ENCODE measurements around the gene BET1L.
"Not testable (repeated sequence)": the region's sequence is repeated elsewhere in the genome, so short reads cannot be mapped to it uniquely, and the experiment has no call there.

Gene BET1L

DNA sequence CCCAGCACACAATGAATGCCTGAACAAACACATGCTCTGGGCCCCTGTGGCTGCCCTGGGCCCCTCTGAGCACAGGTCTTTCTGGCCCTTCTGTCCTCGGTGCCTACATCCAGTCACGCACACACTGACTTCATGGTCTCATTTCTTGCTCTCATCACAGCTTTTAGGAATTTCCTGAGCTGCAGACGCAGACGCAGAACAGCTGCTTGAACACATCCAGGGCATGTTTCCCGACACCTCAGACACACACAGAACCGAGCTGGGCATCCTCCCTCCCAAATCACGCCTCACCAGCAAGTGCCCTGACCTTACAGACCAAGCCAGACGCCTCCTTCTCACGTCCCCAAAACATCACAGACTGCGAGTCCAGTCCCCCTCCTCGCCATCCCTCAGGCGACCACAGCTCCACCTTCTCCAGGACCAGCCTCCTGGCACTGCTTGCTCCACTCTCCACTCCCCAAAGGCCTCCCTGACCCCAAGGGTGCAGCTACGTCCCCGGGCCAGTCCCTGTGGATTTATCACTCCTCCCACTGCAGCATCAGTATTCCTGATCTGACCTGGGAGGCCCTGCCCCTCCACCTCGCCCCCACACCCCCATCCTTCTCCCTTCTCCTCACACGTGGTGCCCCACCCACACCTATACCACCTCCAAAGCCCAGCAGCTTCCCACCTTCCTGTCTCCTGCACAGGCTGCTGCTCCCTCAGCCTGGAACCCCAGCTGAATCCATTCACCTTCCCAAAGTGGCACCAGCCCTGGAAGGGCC lies 16.0 kb upstream of the BET1L start:
- H4K12ac ChIP-seq (ENCODE audit: low read depth, low read length) = no peak overlapping the region
- H2AK5ac ChIP-seq (ENCODE audit: low read length) = no peak overlapping the region
- no peak overlapping the region for H3K23ac ChIP-seq (ENCODE audit: low read length)
- no peaks in the 10 kb centered on the region for H3K79me1 ChIP-seq (ENCODE audit: low read length)
- no peak overlapping the region for H3K14ac ChIP-seq (ENCODE audit: low read length)
- H3K27me3 ChIP-seq (ENCODE audit: insufficient read depth, low read length) = no peaks in the 10 kb centered on the region
- no peak overlapping the region for H3K18ac ChIP-seq (ENCODE audit: low read length)
- peaks cover 7 to 15% of the 10 kb centered on the region in 2 experiments for H3K36me3 ChIP-seq (ENCODE audit: control insufficient read depth in 1 of 2, insufficient read depth in 2 of 2, low read length in 2 of 2)
- no peak overlapping the region for H2BK120ac ChIP-seq (ENCODE audit: insufficient read depth, low read length, poor library complexity)
- no peak overlapping the region for H3K4me3 ChIP-seq (ENCODE audit: low read depth, low read length)
- no peaks in the 10 kb centered on the region for H3K79me2 ChIP-seq (ENCODE audit: control insufficient read depth, insufficient read depth, low read length, poor library complexity)
- H4K91ac ChIP-seq (ENCODE audit: low read depth, low read length) = no peak overlapping the region
- no peaks in the 10 kb centered on the region for H3K4me1 ChIP-seq (ENCODE audit: control insufficient read depth in 1 of 2, insufficient read depth in 2 of 2, low read length in 2 of 2)
- H2BK5ac ChIP-seq (ENCODE audit: low read depth, low read length, poor library complexity) = no peak overlapping the region
- no peak overlapping the region for H4K8ac ChIP-seq (ENCODE audit: low read depth, low read length)
- no peak overlapping the region for H3K4ac ChIP-seq (ENCODE audit: low read depth, low read length)
- H3K4me2 ChIP-seq (ENCODE audit: low read length) = no peak overlapping the region
- no peak overlapping the region for H3K27ac ChIP-seq (ENCODE audit: low read depth, low read length)
- WGBS (ENCODE audit: extremely low coverage, insufficient coverage, insufficient read length) = no CpG with 5 or more reads among the region's 16 CpGs
- no peak overlapping the region for H2BK12ac ChIP-seq (ENCODE audit: low read length)
- no peak for DNase-seq
- no peak overlapping the region for H2AFZ ChIP-seq (ENCODE audit: insufficient read depth, low read length, poor library complexity)
- no peaks in the 10 kb centered on the region for H3K9me3 ChIP-seq (ENCODE audit: insufficient read depth, low read depth, low read length)
- H3K9ac ChIP-seq (ENCODE audit: low read length) = no peak overlapping the region

DNA sequence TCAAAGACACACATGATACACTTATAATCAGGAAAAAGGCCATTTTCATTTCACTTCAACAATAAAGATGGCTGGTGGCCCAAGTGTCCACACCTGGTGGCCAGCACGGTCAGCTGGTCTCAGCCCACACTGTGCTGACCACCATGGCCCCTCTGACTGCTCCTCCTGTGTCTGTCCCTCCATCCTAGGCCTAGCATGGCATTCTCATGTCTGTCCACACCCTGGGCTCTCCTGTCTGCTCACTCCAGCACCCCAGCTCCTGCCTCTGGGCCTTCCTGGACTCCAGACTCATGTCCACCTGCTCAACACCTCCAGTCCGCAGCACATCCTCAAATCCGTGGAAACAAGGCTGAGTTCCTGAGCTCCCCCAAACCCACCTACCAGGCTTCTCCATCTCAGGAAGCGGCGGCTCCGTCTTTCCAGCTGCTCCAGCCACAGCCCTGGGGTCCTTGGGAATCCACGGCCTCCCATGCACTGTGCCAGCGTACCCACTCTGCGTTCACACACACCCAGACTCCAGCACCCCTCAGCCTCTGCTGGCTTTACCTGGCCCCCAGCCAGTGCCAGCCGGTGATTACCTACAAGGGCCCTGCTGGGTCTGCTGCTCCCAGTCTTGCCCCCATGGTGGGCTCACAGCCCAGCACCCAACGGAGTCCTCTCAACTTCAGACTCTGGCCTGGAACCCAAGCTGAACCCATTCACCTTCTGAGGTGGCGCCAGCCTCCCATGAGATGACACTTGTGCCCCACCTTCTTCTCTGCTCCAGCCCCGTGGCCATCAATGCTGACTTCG lies 15.0 kb upstream of the BET1L start:
- Histone ChIP-seq H3K18ac (ENCODE audit: low read length) (no peak overlapping the region), H3K9ac (ENCODE audit: low read length) (no peak overlapping the region), H4K12ac (ENCODE audit: low read depth, low read length) (no peak overlapping the region), H2BK120ac (ENCODE audit: insufficient read depth, low read length, poor library complexity) (no peak overlapping the region), H2BK12ac (ENCODE audit: low read length) (no peak overlapping the region), H3K9me3 (ENCODE audit: insufficient read depth, low read depth, low read length) (no peaks in the 10 kb centered on the region), H3K27ac (ENCODE audit: low read depth, low read length) (no peak overlapping the region), H3K23ac (ENCODE audit: low read length) (no peak overlapping the region), H2AFZ (ENCODE audit: insufficient read depth, low read length, poor library complexity) (no peak overlapping the region), H4K8ac (ENCODE audit: low read depth, low read length) (no peak overlapping the region), H2AK5ac (ENCODE audit: low read length) (no peak overlapping the region), H3K4me3 (ENCODE audit: low read depth, low read length) (no peak overlapping the region), H2BK5ac (ENCODE audit: low read depth, low read length, poor library complexity) (no peak overlapping the region), H3K4me1 (ENCODE audit: control insufficient read depth in 1 of 2, insufficient read depth in 2 of 2, low read length in 2 of 2) (no peaks in the 10 kb centered on the region), H3K79me1 (ENCODE audit: low read length) (no peaks in the 10 kb centered on the region), H3K4ac (ENCODE audit: low read depth, low read length) (no peak overlapping the region), H3K27me3 (ENCODE audit: insufficient read depth, low read length) (no peaks in the 10 kb centered on the region), H4K91ac (ENCODE audit: low read depth, low read length) (no peak overlapping the region), H3K4me2 (ENCODE audit: low read length) (no peak overlapping the region), H3K79me2 (ENCODE audit: control insufficient read depth, insufficient read depth, low read length, poor library complexity) (no peaks in the 10 kb centered on the region), H3K36me3 (ENCODE audit: control insufficient read depth in 1 of 2, insufficient read depth in 2 of 2, low read length in 2 of 2) (peaks cover 8 to 17% of the 10 kb centered on the region in 2 experiments), H3K14ac (ENCODE audit: low read length) (no peak overlapping the region)
- DNase-seq = no peak
- WGBS (ENCODE audit: extremely low coverage, insufficient coverage, insufficient read length) = no CpG with 5 or more reads among the region's 14 CpGs

DNA sequence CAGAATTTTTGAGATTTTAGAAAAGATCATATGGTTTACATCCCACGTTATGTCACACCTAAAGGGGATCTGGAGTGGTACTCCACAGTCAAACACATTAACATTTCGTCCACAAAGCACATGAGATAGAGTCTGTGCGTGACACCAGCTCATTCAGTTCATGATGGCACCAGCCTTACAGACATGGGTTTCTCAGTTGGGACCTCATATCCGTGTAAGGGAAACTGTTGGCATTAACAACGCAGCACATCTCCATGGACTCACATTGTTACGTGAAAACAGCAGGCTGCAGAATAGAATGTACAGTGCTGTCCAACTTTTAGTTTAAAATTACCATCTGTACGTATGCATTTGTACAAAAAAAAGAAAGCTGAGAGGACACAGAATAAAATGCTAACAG lies 14.3 kb upstream of the BET1L start:
- WGBS (ENCODE audit: extremely low coverage, insufficient coverage, insufficient read length) = no CpG with 5 or more reads among the region's 7 CpGs
- H3K4me2 ChIP-seq (ENCODE audit: low read length) = no peak overlapping the region
- H3K9ac ChIP-seq (ENCODE audit: low read length) = no peak overlapping the region
- H4K12ac ChIP-seq (ENCODE audit: low read depth, low read length) = no peak overlapping the region
- H3K4me3 ChIP-seq (ENCODE audit: low read depth, low read length) = no peak overlapping the region
- no peak overlapping the region for H3K27ac ChIP-seq (ENCODE audit: low read depth, low read length)
- no peaks in the 10 kb centered on the region for H3K79me2 ChIP-seq (ENCODE audit: control insufficient read depth, insufficient read depth, low read length, poor library complexity)
- peaks cover 10 to 19% of the 10 kb centered on the region in 2 experiments for H3K36me3 ChIP-seq (ENCODE audit: control insufficient read depth in 1 of 2, insufficient read depth in 2 of 2, low read length in 2 of 2)
- no peak overlapping the region for H4K8ac ChIP-seq (ENCODE audit: low read depth, low read length)
- H3K9me3 ChIP-seq (ENCODE audit: insufficient read depth, low read depth, low read length) = no peaks in the 10 kb centered on the region
- H3K23ac ChIP-seq (ENCODE audit: low read length) = no peak overlapping the region
- no peak overlapping the region for H2AK5ac ChIP-seq (ENCODE audit: low read length)
- no peaks in the 10 kb centered on the region for H3K79me1 ChIP-seq (ENCODE audit: low read length)
- H4K91ac ChIP-seq (ENCODE audit: low read depth, low read length) = no peak overlapping the region
- no peak overlapping the region for H2AFZ ChIP-seq (ENCODE audit: insufficient read depth, low read length, poor library complexity)
- no peaks in the 10 kb centered on the region for H3K27me3 ChIP-seq (ENCODE audit: insufficient read depth, low read length)
- no peak overlapping the region for H2BK120ac ChIP-seq (ENCODE audit: insufficient read depth, low read length, poor library complexity)
- no peak overlapping the region for H2BK12ac ChIP-seq (ENCODE audit: low read length)
- H2BK5ac ChIP-seq (ENCODE audit: low read depth, low read length, poor library complexity) = no peak overlapping the region
- no peak overlapping the region for H3K18ac ChIP-seq (ENCODE audit: low read length)
- no peaks in the 10 kb centered on the region for H3K4me1 ChIP-seq (ENCODE audit: control insufficient read depth in 1 of 2, insufficient read depth in 2 of 2, low read length in 2 of 2)
- no peak overlapping the region for H3K14ac ChIP-seq (ENCODE audit: low read length)
- no peak for DNase-seq
- H3K4ac ChIP-seq (ENCODE audit: low read depth, low read length) = no peak overlapping the region

DNA sequence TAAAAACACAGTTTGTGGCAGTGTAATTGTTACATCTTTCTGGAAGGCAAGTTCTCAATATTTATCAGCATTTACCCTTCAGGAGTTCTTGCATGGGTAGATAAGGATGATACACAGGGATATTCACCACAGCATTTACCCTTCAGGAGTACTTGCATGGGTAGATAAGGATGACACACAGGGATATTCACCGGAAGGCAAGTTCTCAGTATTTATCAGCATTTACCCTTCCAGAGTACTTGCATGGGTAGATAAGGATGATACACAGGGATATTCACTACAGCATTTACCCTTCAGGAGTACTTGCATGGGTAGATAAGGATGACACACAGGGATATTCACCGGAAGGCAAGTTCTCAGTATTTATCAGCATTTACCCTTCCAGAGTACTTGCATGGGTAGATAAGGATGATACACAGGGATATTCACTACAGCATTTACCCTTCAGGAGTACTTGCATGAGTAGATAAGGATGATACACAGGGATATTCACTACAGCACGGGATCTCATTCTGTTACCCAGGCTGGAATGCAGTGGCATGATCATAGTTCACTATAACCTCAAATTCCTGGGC lies 13.5 kb upstream of the BET1L start:
- H2BK12ac ChIP-seq (ENCODE audit: low read length); H4K8ac ChIP-seq (ENCODE audit: low read depth, low read length); H3K79me2 ChIP-seq (ENCODE audit: control insufficient read depth, insufficient read depth, low read length, poor library complexity); H3K18ac ChIP-seq (ENCODE audit: low read length); H3K23ac ChIP-seq (ENCODE audit: low read length); H3K9me3 ChIP-seq (ENCODE audit: insufficient read depth, low read depth, low read length); H2AK5ac ChIP-seq (ENCODE audit: low read length); H3K4me1 ChIP-seq (ENCODE audit: control insufficient read depth in 1 of 2, insufficient read depth in 2 of 2, low read length in 2 of 2); H3K14ac ChIP-seq (ENCODE audit: low read length); H2BK120ac ChIP-seq (ENCODE audit: insufficient read depth, low read length, poor library complexity); H3K27ac ChIP-seq (ENCODE audit: low read depth, low read length); H3K4me3 ChIP-seq (ENCODE audit: low read depth, low read length); H3K79me1 ChIP-seq (ENCODE audit: low read length); H3K9ac ChIP-seq (ENCODE audit: low read length); H3K4me2 ChIP-seq (ENCODE audit: low read length); H2AFZ ChIP-seq (ENCODE audit: insufficient read depth, low read length, poor library complexity); H3K27me3 ChIP-seq (ENCODE audit: insufficient read depth, low read length); H4K91ac ChIP-seq (ENCODE audit: low read depth, low read length); H2BK5ac ChIP-seq (ENCODE audit: low read depth, low read length, poor library complexity); DNase-seq; H4K12ac ChIP-seq (ENCODE audit: low read depth, low read length); H3K4ac ChIP-seq (ENCODE audit: low read depth, low read length): not testable (repeated sequence)
- H3K36me3 ChIP-seq (ENCODE audit: control insufficient read depth in 1 of 2, insufficient read depth in 2 of 2, low read length in 2 of 2) = peaks cover 14 to 26% of the 10 kb centered on the region in 2 experiments
- WGBS (ENCODE audit: extremely low coverage, insufficient coverage, insufficient read length) = no CpG with 5 or more reads among the region's 3 CpGs
